NCI-H345 (cell line): ENCODE measurements around the gene PRKCA.
A peak's percentile ranks its signal among the peaks of the same experiment; 100 is the strongest.
"Not testable (repeated sequence)": the region's sequence is repeated elsewhere in the genome, so short reads cannot be mapped to it uniquely, and the experiment has no call there.

Experiments
- DNase-seq: peaks from one replicate; lab custom pipeline; 2025; lab: John Stamatoyannopoulos, UW

Gene PRKCA

GRCh38 chr17:66684731-66685130, 382.3 kb downstream of the PRKCA start:
- no peak for DNase-seq

GRCh38 chr17:66686601-66687000, 384.2 kb downstream of the PRKCA start:
- no peak for DNase-seq

- no peak for DNase-seq
These were observed 385.3 kb downstream of the PRKCA start for GRCh38 chr17:66687570-66688284.

GRCh38 chr17:66689221-66689620, 386.8 kb downstream of the PRKCA start:
- no peak for DNase-seq

- no peak for DNase-seq
These were observed 387.8 kb downstream of the PRKCA start for GRCh38 chr17:66690166-66690565.

GRCh38 chr17:66691644-66692420, 389.4 kb downstream of the PRKCA start:
- peak; percentile 39 for DNase-seq

GRCh38 chr17:66692421-66692690, 389.9 kb downstream of the PRKCA start:
- no peak for DNase-seq

GRCh38 chr17:66695098-66695497, 392.7 kb downstream of the PRKCA start:
- no peak for DNase-seq

- no peak for DNase-seq
These were observed 395.9 kb downstream of the PRKCA start for GRCh38 chr17:66698270-66698669.

GRCh38 chr17:66701462-66701861, 399.0 kb downstream of the PRKCA start:
- no peak for DNase-seq

- no peak for DNase-seq
These were observed 399.9 kb downstream of the PRKCA start for GRCh38 chr17:66702106-66702936.

- no peak for DNase-seq
These were observed 402.6 kb downstream of the PRKCA start for GRCh38 chr17:66704858-66705520.

- no peak for DNase-seq
These were observed 404.5 kb downstream of the PRKCA start for GRCh38 chr17:66706851-66707450.

GRCh38 chr17:66711401-66711800, 409.0 kb downstream of the PRKCA start:
- DNase-seq, result no peak

- DNase-seq, result peak; percentile 58
These were observed 409.5 kb downstream of the PRKCA start for GRCh38 chr17:66711881-66712321.

- no peak for DNase-seq
These were observed 410.0 kb downstream of the PRKCA start for GRCh38 chr17:66712453-66712852.

- DNase-seq, result not testable (repeated sequence)
These were observed 410.7 kb downstream of the PRKCA start for GRCh38 chr17:66713021-66713532.

GRCh38 chr17:66713533-66714042, 411.2 kb downstream of the PRKCA start:
- DNase-seq, result no peak

- no peak for DNase-seq
These were observed 411.9 kb downstream of the PRKCA start for GRCh38 chr17:66714046-66715023.

GRCh38 chr17:66715076-66715675, 412.8 kb downstream of the PRKCA start:
- DNase-seq, result no peak
